ENCODE results near the gene PRSS35. TPM values are rescaled to one million over a fixed set of nuclear protein-coding genes. Genes with fewer than 3 reads are reported as not detected.
"Not testable (repeated sequence)": the region's sequence is repeated elsewhere in the genome, so short reads cannot be mapped to it uniquely, and the experiment has no call there.

PRSS35 gene
- polyA plus RNA-seq, 4 donors, result 0.12 to 4.0 TPM; not detected in 2

DNA sequence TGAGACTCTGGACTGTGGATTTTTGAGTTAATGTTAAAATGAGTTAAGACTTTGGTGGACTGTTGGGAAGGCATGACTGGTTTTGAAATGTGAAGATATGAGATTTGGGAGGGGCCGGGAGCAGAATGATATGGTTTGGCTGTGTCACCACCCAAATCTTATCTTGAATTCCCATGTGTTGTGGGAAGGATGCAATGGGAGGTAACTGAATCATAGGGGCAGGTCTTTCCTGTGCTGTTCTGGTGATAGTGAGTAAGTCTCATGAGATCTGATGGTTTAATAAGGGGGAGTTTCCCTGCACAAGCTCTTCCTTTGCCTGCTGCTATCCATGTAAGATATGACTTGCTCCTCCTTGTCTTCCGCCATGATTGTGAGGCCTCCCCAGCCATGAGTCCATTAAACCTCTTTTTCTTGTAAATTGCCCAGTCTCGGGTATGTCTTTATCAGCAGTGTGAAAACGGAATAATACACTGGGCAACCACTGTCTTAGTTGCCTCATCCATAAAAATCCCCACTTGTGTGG is 59.4 kb downstream of the PRSS35 start:
- not testable (repeated sequence) for DNase-seq; H3K4me3 ChIP-seq (ENCODE audit: low read depth in 1 of 3, low read length in 3 of 3); H3K27ac ChIP-seq (ENCODE audit: low read depth in 1 of 3, low read length in 2 of 3); FAIRE-seq; H3K4me1 ChIP-seq (ENCODE audit: control insufficient read depth in 3 of 3, insufficient read depth in 2 of 3, low read depth in 1 of 3, low read length in 2 of 3); H3K27me3 ChIP-seq (ENCODE audit: control insufficient read depth in 3 of 3, insufficient read depth in 3 of 3, low read length in 3 of 3); H3K9me3 ChIP-seq (ENCODE audit: control insufficient read depth in 2 of 2, insufficient read depth in 1 of 2, low read depth in 1 of 2, low read length in 1 of 2); H3K36me3 ChIP-seq (ENCODE audit: control insufficient read depth in 3 of 3, insufficient read depth in 2 of 3, low read depth in 1 of 3, low read length in 3 of 3)
- 72 to 90% (median 84%) methylated on average over 4 of the region's 4 CpGs for WGBS, 3 donors

- no peak overlapping the region for H3K4me3 ChIP-seq (ENCODE audit: low read depth in 1 of 3, low read length in 3 of 3)
- 67 to 82% (median 67%) methylated on average over 6 of the region's 6 CpGs for WGBS, 3 donors
- no peaks in the 10 kb centered on the region for H3K36me3 ChIP-seq (ENCODE audit: control insufficient read depth in 3 of 3, insufficient read depth in 2 of 3, low read depth in 1 of 3, low read length in 3 of 3)
- FAIRE-seq, result no peak
- no peak overlapping the region for H3K27ac ChIP-seq (ENCODE audit: low read depth in 1 of 3, low read length in 2 of 3)
- no peaks in the 10 kb centered on the region for H3K27me3 ChIP-seq (ENCODE audit: control insufficient read depth in 3 of 3, insufficient read depth in 3 of 3, low read length in 3 of 3)
- no peak for DNase-seq
- H3K4me1 ChIP-seq (ENCODE audit: control insufficient read depth in 3 of 3, insufficient read depth in 2 of 3, low read depth in 1 of 3, low read length in 2 of 3), result no peaks in the 10 kb centered on the region
- H3K9me3 ChIP-seq (ENCODE audit: control insufficient read depth in 2 of 2, insufficient read depth in 1 of 2, low read depth in 1 of 2, low read length in 1 of 2), result peaks cover 0 to 3% of the 10 kb centered on the region in 2 donors
Measured at GRCh38 chr6:83574783-83575182, 62.4 kb downstream of the PRSS35 start.

Other genes with a start within 250 kb of the PRSS35 start
- gene ME1, start 81.5 kb upstream of the PRSS35 start, polyA plus RNA-seq, result 10 to 100 TPM in 3 of 4 donors, 1 to 10 TPM in 1; 9.6 to 48.3 (median 15.6) TPM
- 1 to 10 TPM in 1 of 4 donors, under 1 TPM in 2, not detected in 1; 0.43 to 1.9 (median 0.81) TPM for gene SNAP91, start 196.6 kb downstream of the PRSS35 start, polyA plus RNA-seq